Cardiac muscle cell (in vitro differentiated cells and primary cell): ENCODE data around the gene FNBP1L. TPM values are rescaled to one million over a fixed set of nuclear protein-coding genes. Genes with fewer than 3 reads are reported as not detected.

Experiments
- DNase-seq, 2 donors: peaks; one replicate each; pipeline versions ENCODE4 v3.0.0 to v3.0.0-alpha.2; 2010 to 2017; ENCODE audit warnings: low read depth in 1 of 2, low spot score in 1 of 2
- H3K27ac ChIP-seq: fragments of 200-600 bp; sonication (generic); 2 replicates; pipeline ENCODE4 v1.5.1; 2016
- H3K27me3 ChIP-seq: fragments of 200-600 bp; sonication (generic); 2 replicates; pipeline ENCODE4 v1.6.0; 2016; ENCODE audit warnings: control low read depth
- H3K36me3 ChIP-seq: fragments of 200-600 bp; sonication (generic); 2 replicates; pipeline ENCODE4 v1.5.1; 2016; ENCODE audit warnings: control low read depth
- H3K4me1 ChIP-seq: fragments of 200-600 bp; sonication (generic); 2 replicates; pipeline ENCODE4 v1.8.1; 2017; ENCODE audit warnings: low read depth, mild to moderate bottlenecking, mixed run types
- H3K4me3 ChIP-seq: fragments of 200-600 bp; sonication (generic); 2 replicates; pipeline ENCODE4 v1.5.1; 2016; ENCODE audit warnings: mild to moderate bottlenecking
- H3K9me3 ChIP-seq: fragments of 200-600 bp; sonication (generic); 2 replicates; pipeline ENCODE4 v1.5.1; 2017; ENCODE audit warnings: low read depth, mild to moderate bottlenecking, control low read depth
- polyA plus RNA-seq: library from polyadenylated mRNA; unstranded; fragments of >200 nt; fragmentation: Nextera tagmentation; extraction: Ambion mirVana; gene quantifications from 2 replicates; pipeline ENCODE4 v1.2.1, GENCODE V29; 2016
- total RNA-seq: library from RNA; depleted of rRNA; stranded (reverse); fragments of >200 nt; gene quantifications from 2 replicates; pipeline ENCODE4 v1.2.3, GENCODE V29; 2016
- TF ChIP-seq, protein P1 (sequence below): IDR thresholded peaks from 2 replicates; pipeline ENCODE4 v1.5.1; 2012; ENCODE audit warnings: low read depth, mild to moderate bottlenecking, low read length

The FNBP1L gene
- total and polyA plus RNA-seq, 2 experiments from 2014 or later = 12.3 to 13.8 TPM

DNA sequence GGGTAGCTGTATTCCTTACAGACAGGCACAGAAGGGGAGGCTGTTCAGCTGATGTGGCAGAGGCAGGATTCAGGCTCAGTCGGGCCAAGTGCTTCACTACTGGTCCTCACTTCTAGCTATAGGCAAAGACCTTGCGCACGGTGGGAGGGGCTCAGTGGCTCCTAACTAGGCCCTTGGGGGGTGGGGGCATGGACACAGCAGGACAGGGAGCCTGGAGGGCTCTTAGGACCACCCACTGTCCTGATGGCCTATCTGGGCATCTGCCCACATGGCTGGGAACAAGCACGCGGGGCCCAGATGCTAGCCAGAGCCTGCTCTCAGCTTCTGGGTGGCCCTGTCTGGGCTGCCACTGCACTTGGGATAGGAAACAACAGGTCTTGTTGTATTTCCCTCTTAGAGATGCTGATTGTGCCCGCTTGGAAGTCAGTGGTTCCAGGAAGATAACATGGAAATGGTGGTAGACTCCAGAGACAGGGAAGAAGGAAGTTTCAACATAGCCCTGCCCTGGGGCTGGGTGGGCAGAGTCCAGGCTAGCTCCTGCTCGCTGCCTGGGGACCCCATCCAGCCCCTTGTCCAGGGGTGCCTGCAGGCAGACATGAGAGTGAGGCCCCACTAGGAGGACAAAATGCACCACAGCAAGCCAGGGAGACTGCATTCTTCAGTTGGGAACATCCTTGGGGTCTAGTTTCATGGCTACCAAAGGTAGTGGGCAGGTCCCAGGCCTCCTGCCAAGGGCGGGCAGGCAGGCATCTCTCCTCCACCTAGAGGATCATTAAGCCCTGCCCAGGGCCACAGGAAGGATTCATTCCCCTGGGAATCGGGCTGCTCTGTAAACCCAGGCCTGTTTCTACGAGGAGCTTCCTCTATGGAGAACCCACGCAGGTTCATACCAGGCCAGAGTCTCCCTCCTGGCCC, 131.2 kb downstream of the FNBP1L start:
- no peak for DNase-seq

DNA sequence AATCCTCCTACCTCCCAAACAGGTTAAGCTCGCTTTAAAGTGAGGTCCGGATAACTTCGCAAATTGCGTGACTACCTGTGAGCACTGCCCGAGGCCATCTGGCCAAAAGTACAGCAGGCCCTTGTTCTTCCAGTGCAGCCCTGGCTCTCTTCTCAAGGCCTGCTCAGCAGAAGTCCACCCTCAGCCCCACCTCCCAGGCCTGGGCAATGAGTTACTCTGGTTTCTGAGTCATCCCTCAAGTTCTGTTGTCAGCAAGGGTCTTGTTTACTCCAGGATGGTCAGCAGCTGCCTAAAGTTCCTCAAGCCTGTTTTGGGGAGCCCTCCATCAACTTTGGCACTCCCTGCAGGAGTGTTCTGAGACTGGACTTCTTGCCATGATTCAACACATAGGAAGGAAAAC, 132.0 kb downstream of the FNBP1L start:
- Histone ChIP-seq H3K27ac (no peak overlapping the region), H3K4me3 (no peak overlapping the region), H3K4me1 (peaks cover 5% of the 10 kb centered on the region), H3K36me3 (no peaks in the 10 kb centered on the region), H3K27me3 (peaks cover 78% of the 10 kb centered on the region), H3K9me3 (no peaks in the 10 kb centered on the region)
- peak in 1 of 2 donors; percentile 89 for DNase-seq
- TF ChIP-seq, protein P1, sequence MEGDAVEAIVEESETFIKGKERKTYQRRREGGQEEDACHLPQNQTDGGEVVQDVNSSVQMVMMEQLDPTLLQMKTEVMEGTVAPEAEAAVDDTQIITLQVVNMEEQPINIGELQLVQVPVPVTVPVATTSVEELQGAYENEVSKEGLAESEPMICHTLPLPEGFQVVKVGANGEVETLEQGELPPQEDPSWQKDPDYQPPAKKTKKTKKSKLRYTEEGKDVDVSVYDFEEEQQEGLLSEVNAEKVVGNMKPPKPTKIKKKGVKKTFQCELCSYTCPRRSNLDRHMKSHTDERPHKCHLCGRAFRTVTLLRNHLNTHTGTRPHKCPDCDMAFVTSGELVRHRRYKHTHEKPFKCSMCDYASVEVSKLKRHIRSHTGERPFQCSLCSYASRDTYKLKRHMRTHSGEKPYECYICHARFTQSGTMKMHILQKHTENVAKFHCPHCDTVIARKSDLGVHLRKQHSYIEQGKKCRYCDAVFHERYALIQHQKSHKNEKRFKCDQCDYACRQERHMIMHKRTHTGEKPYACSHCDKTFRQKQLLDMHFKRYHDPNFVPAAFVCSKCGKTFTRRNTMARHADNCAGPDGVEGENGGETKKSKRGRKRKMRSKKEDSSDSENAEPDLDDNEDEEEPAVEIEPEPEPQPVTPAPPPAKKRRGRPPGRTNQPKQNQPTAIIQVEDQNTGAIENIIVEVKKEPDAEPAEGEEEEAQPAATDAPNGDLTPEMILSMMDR = no peak

More for the DNA sequence above, 131.2 kb downstream of the FNBP1L start:
- H3K9me3 ChIP-seq = no peaks in the 10 kb centered on the region
- no peak overlapping the region for H3K4me3 ChIP-seq
- H3K36me3 ChIP-seq = no peaks in the 10 kb centered on the region
- peaks cover 84% of the 10 kb centered on the region for H3K27me3 ChIP-seq
- H3K27ac ChIP-seq = no peak overlapping the region
- TF ChIP-seq, protein P1 = no peak
- no peaks in the 10 kb centered on the region for H3K4me1 ChIP-seq

DNA sequence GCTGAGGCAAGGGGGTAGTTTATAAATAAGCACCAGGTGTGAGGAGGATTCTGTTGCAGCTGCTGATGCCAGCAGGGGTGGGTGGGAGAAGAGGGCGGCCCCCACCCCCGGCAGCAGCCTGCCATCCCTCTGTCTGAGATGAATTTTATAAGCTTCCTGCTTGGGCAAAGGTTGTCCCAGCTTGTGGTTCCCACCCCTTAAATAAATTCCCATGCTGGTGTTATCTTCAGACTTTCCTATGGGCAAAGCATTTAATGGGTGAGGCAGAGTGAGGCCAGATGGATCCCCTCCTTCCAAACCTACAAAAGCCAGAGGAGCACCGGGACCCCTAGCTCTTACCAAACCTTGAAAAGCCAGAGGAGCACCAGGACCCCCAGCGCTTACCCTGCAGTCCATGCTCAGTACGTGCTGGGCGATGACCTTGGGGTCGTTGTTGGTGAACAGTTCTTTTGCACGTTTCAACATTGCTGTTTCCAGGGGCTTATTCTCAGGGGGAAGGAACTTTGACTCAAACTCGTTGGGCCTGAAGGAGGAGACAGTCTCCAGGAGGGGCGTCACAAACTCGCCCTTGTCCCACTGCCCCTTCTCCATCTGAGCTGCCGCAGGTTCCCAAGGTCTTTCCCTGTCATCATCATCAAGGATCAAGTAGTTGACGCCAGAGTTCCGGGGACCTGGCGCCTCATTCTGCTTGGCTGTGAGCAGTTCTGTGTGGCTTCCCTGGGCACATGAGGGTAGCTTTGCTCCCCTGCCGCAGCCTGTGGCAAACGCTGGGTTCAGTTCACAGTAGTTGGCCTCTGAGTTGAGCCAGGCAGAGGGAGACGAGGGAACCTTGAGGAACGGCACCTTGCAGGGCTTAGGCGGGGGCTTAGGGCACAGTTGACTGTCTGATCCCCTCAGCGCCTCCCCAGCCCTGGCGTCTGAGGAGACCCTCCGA, 134.3 kb downstream of the FNBP1L start:
- Histone ChIP-seq H3K27ac (no peak overlapping the region), H3K36me3 (no peaks in the 10 kb centered on the region), H3K27me3 (peaks cover 59% of the 10 kb centered on the region), H3K9me3 (no peaks in the 10 kb centered on the region), H3K4me1 (peaks cover 7% of the 10 kb centered on the region), H3K4me3 (no peak overlapping the region)
- TF ChIP-seq, protein P1 = no peak
- DNase-seq = no peak

DNA sequence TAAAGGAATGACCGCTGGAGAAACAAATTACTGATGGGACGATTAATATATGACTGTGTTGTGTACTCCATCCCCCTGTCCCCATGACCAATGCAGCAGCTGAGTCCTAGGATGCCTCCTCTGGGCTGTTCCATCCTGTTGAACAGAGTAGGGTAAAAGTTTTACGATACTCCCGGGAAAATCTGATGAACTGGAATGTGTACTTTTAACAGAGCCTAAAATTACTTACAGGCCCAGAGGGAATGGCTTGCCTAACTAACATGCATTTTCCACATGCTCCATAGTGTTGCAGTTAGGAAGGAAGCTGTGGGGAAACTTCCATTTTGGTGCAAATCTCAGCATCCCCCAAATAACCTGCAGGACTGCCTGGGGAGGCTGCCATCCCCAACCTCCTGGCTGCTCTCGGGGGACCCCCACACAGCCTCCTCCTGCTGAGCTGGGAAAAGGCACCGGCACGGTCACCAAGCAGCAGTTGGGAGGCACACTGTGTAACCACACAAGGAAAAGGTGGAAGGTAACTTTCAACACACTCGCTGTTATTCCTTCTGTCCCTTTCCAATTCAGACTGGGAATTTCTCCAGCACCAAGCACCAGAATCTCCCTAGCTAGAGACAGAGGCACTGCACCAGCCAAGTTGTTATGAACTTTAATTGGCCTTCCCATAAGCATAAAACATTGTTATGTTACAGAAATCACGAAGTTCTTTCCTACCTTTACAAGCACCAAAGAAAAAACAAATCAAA, 136.5 kb downstream of the FNBP1L start:
- peaks cover 7% of the 10 kb centered on the region for H3K4me1 ChIP-seq
- no peak overlapping the region for H3K4me3 ChIP-seq
- H3K27ac ChIP-seq = no peak overlapping the region
- peak in 1 of 2 donors; percentile 46 for DNase-seq
- TF ChIP-seq, protein P1 = no peak
- no peaks in the 10 kb centered on the region for H3K9me3 ChIP-seq
- H3K36me3 ChIP-seq = no peaks in the 10 kb centered on the region
- H3K27me3 ChIP-seq = peaks cover 59% of the 10 kb centered on the region
